Liver (tissue), 9 donors: ENCODE measurements around the gene FBXO10. TPM values are rescaled to one million over a fixed set of nuclear protein-coding genes. Genes with fewer than 3 reads are reported as not detected.
"Not testable (repeated sequence)": the region's sequence is repeated elsewhere in the genome, so short reads cannot be mapped to it uniquely, and the experiment has no call there.

Experiments
- DNase-seq: peaks from one replicate; pipeline ENCODE4 v3.0.0-alpha.2; 2017; ENCODE audit warnings: low spot score
- H3K27ac ChIP-seq, 2 donors: one replicate each; pipeline ENCODE4 v1.7.0; 2013; ENCODE audit warnings: inconsistent platforms in 2 of 2, low read length in 2 of 2, control low read depth in 1 of 2, low read depth in 1 of 2, mild to moderate bottlenecking in 1 of 2
- H3K27me3 ChIP-seq, 4 donors: one replicate each; pipeline versions ENCODE4 v1.6.1 to v1.7.0; 2013; ENCODE audit warnings: low read length in 3 of 4, inconsistent platforms in 1 of 4, mild to moderate bottlenecking in 1 of 4, moderate library complexity in 1 of 4; ENCODE audit not compliant: control insufficient read depth in 4 of 4, insufficient read depth in 4 of 4
- H3K36me3 ChIP-seq, 4 donors: one replicate each; pipeline versions ENCODE4 v1.6.1 to v1.7.0; 2013; ENCODE audit warnings: low read length in 3 of 4, mild to moderate bottlenecking in 3 of 4, low read depth in 1 of 4, moderate library complexity in 1 of 4; ENCODE audit not compliant: control insufficient read depth in 4 of 4, insufficient read depth in 3 of 4
- H3K4me1 ChIP-seq, 4 donors: one replicate each; pipeline versions ENCODE4 v1.6.1 to v1.7.0; 2013; ENCODE audit warnings: low read length in 3 of 4, mild to moderate bottlenecking in 3 of 4, moderate library complexity in 1 of 4; ENCODE audit not compliant: control insufficient read depth in 4 of 4, insufficient read depth in 4 of 4
- H3K4me3 ChIP-seq, 3 donors: one replicate each; pipeline versions ENCODE4 v1.6.1 to v1.7.0; 2013; ENCODE audit warnings: low read length in 3 of 3, control low read depth in 1 of 3, low read depth in 1 of 3, mild to moderate bottlenecking in 1 of 3
- H3K9ac ChIP-seq, 2 donors: one replicate each; pipeline ENCODE4 v1.7.0; 2013; ENCODE audit warnings: low read length in 2 of 2, mild to moderate bottlenecking in 2 of 2, moderate library complexity in 2 of 2, control low read depth in 1 of 2, low read depth in 1 of 2
- H3K9me3 ChIP-seq, 4 donors: one replicate each; pipeline versions ENCODE4 v1.6.1 to v1.7.0; 2013; ENCODE audit warnings: low read length in 3 of 4; ENCODE audit not compliant: control insufficient read depth in 4 of 4
- EGR1 ChIP-seq, 2 donors: IDR thresholded peaks; 2 replicates each; pipeline ENCODE4 v1.6.1; 2016 to 2018; ENCODE audit warnings: antibody characterized with exemption in 2 of 2, low read depth in 2 of 2
- FOXA1 ChIP-seq: IDR thresholded peaks from 2 replicates; pipeline ENCODE4 v1.6.1; 2016; ENCODE audit warnings: antibody characterized with exemption
- FOXA2 ChIP-seq: IDR thresholded peaks from 2 replicates; pipeline ENCODE4 v1.6.1; 2016; ENCODE audit warnings: antibody characterized with exemption
- GABPA ChIP-seq, 2 donors: IDR thresholded peaks in 1 of 2; conservative IDR thresholded peaks in 1 of 2; 2 replicates each; pipeline ENCODE4 v1.6.1; 2016; ENCODE audit warnings: antibody characterized with exemption in 2 of 2, mild to moderate bottlenecking in 1 of 2, moderate library complexity in 1 of 2
- HNF4A ChIP-seq, 2 donors: conservative IDR thresholded peaks; 2 replicates each; pipeline ENCODE4 v1.6.1; 2016; ENCODE audit warnings: antibody characterized with exemption in 2 of 2, mild to moderate bottlenecking in 2 of 2
- HNF4G ChIP-seq: IDR thresholded peaks from 2 replicates; pipeline ENCODE4 v1.6.1; 2016; ENCODE audit warnings: antibody characterized with exemption
- JUND ChIP-seq, 2 donors: IDR thresholded peaks; 2 replicates each; pipeline ENCODE4 v1.6.1; 2016; ENCODE audit warnings: antibody characterized with exemption in 2 of 2
- NR2F2 ChIP-seq: IDR thresholded peaks from 2 replicates; pipeline ENCODE4 v1.6.1; 2016; ENCODE audit warnings: antibody characterized with exemption
- RAD21 ChIP-seq, 2 donors: IDR thresholded peaks; 2 replicates each; pipeline ENCODE4 v1.6.1; 2016; ENCODE audit warnings: antibody characterized with exemption in 2 of 2, mild to moderate bottlenecking in 2 of 2
- RXRA ChIP-seq, 2 donors: IDR thresholded peaks; 2 replicates each; pipeline ENCODE4 v1.6.1; 2017 to 2018; ENCODE audit warnings: antibody characterized with exemption in 2 of 2, mild to moderate bottlenecking in 1 of 2
- SP1 ChIP-seq: IDR thresholded peaks from 2 replicates; pipeline ENCODE4 v1.6.1; 2018; ENCODE audit warnings: antibody characterized with exemption, mild to moderate bottlenecking
- TAF1 ChIP-seq: conservative IDR thresholded peaks from 2 replicates; pipeline ENCODE4 v1.6.1; 2016; ENCODE audit warnings: antibody characterized with exemption, mild to moderate bottlenecking
- YY1 ChIP-seq: IDR thresholded peaks from 2 replicates; pipeline ENCODE4 v1.6.1; 2016; ENCODE audit warnings: antibody characterized with exemption, mild to moderate bottlenecking
- WGBS: extraction: QIAGEN DNeasy Blood & Tissue Kit; methylation state at CpG from one replicate; pipeline ENCODE4 v1.1.7; 2013; 5-methylcytosine and 5-hydroxymethylcytosine counted together
- polyA plus RNA-seq, 2 donors: library from polyadenylated mRNA; stranded (reverse) in 1 of 2; unstranded in 1 of 2; fragments of 200-250 nt in 1 of 2; fragments of >200 nt in 1 of 2; fragmentation: Nextera tagmentation in 1 of 2; extraction: Ambion mirVana in 1 of 2; gene quantifications; one replicate each; pipeline versions ENCODE4 v1.2.1 to v1.2.3, GENCODE V29; 2013 to 2015
- total RNA-seq, 2 donors: library from RNA; depleted of rRNA; stranded (reverse); fragments of >200 nt; gene quantifications; one replicate each; pipeline ENCODE4 v1.2.3, GENCODE V29; 2014
- TF ChIP-seq, protein P1 (sequence below): IDR thresholded peaks from 2 replicates; pipeline ENCODE4 v1.6.1; 2016; ENCODE audit warnings: antibody characterized with exemption
- TF ChIP-seq, protein P2 (sequence below): fragments of 150-350 bp; IDR thresholded peaks from 2 replicates; pipeline ENCODE4 v1.5.1; 2017; ENCODE audit warnings: improper control_type of control experiment, low read depth, low read length; ENCODE audit not compliant: missing input control
- TF ChIP-seq, protein P3 (sequence below): IDR thresholded peaks from 2 replicates; pipeline ENCODE4 v1.6.1; 2016; ENCODE audit warnings: antibody characterized with exemption
- TF ChIP-seq, protein P4 (sequence below): IDR thresholded peaks from 2 replicates; pipeline ENCODE4 v1.6.1; 2016; ENCODE audit warnings: antibody characterized with exemption
- TF ChIP-seq, protein P5 (sequence below): IDR thresholded peaks from 2 replicates; pipeline ENCODE4 v1.6.1; 2016; ENCODE audit warnings: antibody characterized with exemption, mild to moderate bottlenecking
- donor health status: healthy.
- donor health status: healthy.
- donor health status: healthy.
- donor health status: healthy.
- donor health status: healthy.

FBXO10 gene
- total and polyA plus RNA-seq, 4 donors, result 1.3 to 5.5 (median 4.1) TPM

DNA sequence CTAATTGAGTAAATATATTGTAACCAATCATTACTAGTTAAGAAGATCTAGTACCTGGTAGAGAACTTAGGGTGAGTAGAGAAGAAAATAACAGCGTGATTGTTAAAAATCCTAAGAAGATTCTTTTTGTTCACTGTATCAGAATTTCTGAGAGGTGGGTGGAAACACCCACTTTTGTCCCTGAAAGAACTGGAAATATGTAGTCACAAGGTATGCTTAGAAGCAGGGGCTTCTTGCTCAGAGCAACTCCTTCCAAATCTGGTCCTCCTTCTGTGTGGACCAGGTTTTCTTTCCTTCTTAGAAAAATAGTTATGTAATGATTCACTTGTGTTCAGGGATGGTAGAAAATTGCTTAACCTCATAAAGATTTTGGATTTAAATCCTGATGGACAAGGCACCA lies 28.1 kb upstream of the FBXO10 start:
- H3K9ac ChIP-seq, result no peak overlapping the region
- H3K4me3 ChIP-seq, result no peak overlapping the region
- TF ChIP-seq, protein P1, sequence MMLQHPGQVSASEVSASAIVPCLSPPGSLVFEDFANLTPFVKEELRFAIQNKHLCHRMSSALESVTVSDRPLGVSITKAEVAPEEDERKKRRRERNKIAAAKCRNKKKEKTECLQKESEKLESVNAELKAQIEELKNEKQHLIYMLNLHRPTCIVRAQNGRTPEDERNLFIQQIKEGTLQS, result no peak
- no peak for TF ChIP-seq YY1
- no peak for DNase-seq
- 81% methylated on average over 1 of the region's 1 CpG for WGBS
- H3K4me1 ChIP-seq, result peaks cover 0 to 11% (median 9%) of the 10 kb centered on the region in 4 donors
- no peak overlapping the region for H3K27ac ChIP-seq
- H3K9me3 ChIP-seq, result no peaks in the 10 kb centered on the region
- H3K27me3 ChIP-seq, result no peaks in the 10 kb centered on the region
- H3K36me3 ChIP-seq, result no peaks in the 10 kb centered on the region

DNA sequence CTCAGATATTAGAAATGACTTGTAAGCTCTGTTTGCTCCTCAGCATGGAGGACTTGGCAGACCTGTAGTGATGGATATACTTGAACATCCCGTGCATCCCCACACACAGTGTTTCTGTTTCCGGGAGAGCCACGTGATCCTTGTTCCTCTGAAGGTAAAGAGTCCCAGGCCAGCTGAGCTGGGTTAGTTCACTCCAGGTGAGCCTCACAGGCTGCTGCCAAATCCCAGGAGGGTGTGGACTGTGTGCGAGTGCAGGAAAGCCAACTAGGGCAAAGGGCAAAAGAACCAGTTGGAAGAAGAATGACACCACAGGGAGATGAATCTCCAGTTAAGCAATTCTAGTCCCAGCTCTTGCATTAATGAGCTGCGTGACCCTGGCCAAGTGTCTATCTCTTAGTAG lies 26.6 kb upstream of the FBXO10 start:
- Histone ChIP-seq H3K9me3 (no peaks in the 10 kb centered on the region), H3K27me3 (no peaks in the 10 kb centered on the region), H3K27ac (peak overlapping the region; percentile 61 to 72), H3K9ac (no peak overlapping the region), H3K36me3 (no peaks in the 10 kb centered on the region), H3K4me3 (no peak overlapping the region), H3K4me1 (peaks cover 0 to 11% (median 9%) of the 10 kb centered on the region in 4 donors)
- TF ChIP-seq RXRA (IDR thresholded peaks at IDR 0.05) (peak; percentile 100), YY1 (peak; percentile 75), FOXA1 (peak; percentile 60), RAD21 (IDR thresholded peaks at IDR 0.05) (peak; percentile 48 to 51), SP1 (peak; percentile 98), JUND (IDR thresholded peaks at IDR 0.05) (peak; percentile 52 to 85), TAF1 (no peak), FOXA2 (peak; percentile 33), NR2F2 (no peak), HNF4A (conservative IDR thresholded peaks at IDR 0.05) (peak; percentile 87 to 89), HNF4G (peak; percentile 72), GABPA (IDR thresholded peaks at IDR 0.05 in 1 of 2, conservative IDR thresholded peaks at IDR 0.05 in 1 of 2) (peak; percentile 43 to 80), EGR1 (IDR thresholded peaks at IDR 0.05; ENCODE audit: low read depth in 2 of 2) (peak; percentile 14 to 84)
- TF ChIP-seq, protein P1, result no peak
- TF ChIP-seq, protein P2, sequence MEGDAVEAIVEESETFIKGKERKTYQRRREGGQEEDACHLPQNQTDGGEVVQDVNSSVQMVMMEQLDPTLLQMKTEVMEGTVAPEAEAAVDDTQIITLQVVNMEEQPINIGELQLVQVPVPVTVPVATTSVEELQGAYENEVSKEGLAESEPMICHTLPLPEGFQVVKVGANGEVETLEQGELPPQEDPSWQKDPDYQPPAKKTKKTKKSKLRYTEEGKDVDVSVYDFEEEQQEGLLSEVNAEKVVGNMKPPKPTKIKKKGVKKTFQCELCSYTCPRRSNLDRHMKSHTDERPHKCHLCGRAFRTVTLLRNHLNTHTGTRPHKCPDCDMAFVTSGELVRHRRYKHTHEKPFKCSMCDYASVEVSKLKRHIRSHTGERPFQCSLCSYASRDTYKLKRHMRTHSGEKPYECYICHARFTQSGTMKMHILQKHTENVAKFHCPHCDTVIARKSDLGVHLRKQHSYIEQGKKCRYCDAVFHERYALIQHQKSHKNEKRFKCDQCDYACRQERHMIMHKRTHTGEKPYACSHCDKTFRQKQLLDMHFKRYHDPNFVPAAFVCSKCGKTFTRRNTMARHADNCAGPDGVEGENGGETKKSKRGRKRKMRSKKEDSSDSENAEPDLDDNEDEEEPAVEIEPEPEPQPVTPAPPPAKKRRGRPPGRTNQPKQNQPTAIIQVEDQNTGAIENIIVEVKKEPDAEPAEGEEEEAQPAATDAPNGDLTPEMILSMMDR, result no peak
- TF ChIP-seq, protein P3, sequence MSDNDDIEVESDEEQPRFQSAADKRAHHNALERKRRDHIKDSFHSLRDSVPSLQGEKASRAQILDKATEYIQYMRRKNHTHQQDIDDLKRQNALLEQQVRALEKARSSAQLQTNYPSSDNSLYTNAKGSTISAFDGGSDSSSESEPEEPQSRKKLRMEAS, result peak; percentile 89
- TF ChIP-seq, protein P4, sequence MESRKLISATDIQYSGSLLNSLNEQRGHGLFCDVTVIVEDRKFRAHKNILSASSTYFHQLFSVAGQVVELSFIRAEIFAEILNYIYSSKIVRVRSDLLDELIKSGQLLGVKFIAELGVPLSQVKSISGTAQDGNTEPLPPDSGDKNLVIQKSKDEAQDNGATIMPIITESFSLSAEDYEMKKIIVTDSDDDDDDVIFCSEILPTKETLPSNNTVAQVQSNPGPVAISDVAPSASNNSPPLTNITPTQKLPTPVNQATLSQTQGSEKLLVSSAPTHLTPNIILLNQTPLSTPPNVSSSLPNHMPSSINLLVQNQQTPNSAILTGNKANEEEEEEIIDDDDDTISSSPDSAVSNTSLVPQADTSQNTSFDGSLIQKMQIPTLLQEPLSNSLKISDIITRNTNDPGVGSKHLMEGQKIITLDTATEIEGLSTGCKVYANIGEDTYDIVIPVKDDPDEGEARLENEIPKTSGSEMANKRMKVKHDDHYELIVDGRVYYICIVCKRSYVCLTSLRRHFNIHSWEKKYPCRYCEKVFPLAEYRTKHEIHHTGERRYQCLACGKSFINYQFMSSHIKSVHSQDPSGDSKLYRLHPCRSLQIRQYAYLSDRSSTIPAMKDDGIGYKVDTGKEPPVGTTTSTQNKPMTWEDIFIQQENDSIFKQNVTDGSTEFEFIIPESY, result peak; percentile 79
- TF ChIP-seq, protein P5, sequence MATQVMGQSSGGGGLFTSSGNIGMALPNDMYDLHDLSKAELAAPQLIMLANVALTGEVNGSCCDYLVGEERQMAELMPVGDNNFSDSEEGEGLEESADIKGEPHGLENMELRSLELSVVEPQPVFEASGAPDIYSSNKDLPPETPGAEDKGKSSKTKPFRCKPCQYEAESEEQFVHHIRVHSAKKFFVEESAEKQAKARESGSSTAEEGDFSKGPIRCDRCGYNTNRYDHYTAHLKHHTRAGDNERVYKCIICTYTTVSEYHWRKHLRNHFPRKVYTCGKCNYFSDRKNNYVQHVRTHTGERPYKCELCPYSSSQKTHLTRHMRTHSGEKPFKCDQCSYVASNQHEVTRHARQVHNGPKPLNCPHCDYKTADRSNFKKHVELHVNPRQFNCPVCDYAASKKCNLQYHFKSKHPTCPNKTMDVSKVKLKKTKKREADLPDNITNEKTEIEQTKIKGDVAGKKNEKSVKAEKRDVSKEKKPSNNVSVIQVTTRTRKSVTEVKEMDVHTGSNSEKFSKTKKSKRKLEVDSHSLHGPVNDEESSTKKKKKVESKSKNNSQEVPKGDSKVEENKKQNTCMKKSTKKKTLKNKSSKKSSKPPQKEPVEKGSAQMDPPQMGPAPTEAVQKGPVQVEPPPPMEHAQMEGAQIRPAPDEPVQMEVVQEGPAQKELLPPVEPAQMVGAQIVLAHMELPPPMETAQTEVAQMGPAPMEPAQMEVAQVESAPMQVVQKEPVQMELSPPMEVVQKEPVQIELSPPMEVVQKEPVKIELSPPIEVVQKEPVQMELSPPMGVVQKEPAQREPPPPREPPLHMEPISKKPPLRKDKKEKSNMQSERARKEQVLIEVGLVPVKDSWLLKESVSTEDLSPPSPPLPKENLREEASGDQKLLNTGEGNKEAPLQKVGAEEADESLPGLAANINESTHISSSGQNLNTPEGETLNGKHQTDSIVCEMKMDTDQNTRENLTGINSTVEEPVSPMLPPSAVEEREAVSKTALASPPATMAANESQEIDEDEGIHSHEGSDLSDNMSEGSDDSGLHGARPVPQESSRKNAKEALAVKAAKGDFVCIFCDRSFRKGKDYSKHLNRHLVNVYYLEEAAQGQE, result peak; percentile 58
- DNase-seq, result no peak
- WGBS, result 24% methylated on average over 5 of the region's 5 CpGs

DNA sequence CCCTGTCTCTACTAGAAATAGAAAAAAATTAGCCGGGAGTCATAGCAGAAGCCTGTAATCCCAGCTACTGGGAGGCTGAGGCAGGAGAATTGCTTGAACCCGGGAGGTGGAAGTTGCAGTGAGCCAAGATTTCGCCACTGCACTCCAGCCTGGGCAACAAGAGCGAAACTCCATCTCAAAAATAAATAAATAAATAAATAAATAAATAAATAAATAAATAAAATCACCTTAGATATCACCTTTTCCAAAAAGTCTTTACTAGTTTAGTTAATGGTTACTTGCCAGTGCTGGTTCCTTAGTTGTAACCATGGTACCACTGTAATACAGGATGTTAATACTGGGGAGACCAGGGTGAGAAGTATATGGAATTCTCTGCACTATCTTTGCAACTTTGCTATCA lies 25.9 kb upstream of the FBXO10 start:
- H3K9ac ChIP-seq, H3K4me3 ChIP-seq, H3K27me3 ChIP-seq, DNase-seq, H3K9me3 ChIP-seq, H3K27ac ChIP-seq, H3K36me3 ChIP-seq: not testable (repeated sequence)
- 90% methylated on average over 4 of the region's 4 CpGs for WGBS
- peaks cover 0 to 11% (median 9%) of the 10 kb centered on the region in 4 donors for H3K4me1 ChIP-seq
